Measurements from ENCODE around the gene SLC1A4.
A peak's percentile ranks its signal among the peaks of the same experiment; 100 is the strongest.
"Not testable (repeated sequence)": the region's sequence is repeated elsewhere in the genome, so short reads cannot be mapped to it uniquely, and the experiment has no call there.

The SLC1A4 gene

GRCh38 chr2:64989126-64989981, at the start of gene SLC1A4:
SLC1A4 (plus strand) TSS chr2:64989399; CDS start chr2:64989644, 245 bp downstream.
- peak; percentile 84 for DNase-seq

- no peak for DNase-seq
These were observed 48.1 kb upstream of the SLC1A4 start for GRCh38 chr2:64941143-64941542.

- no peak for DNase-seq
These were observed 47.4 kb upstream of the SLC1A4 start for GRCh38 chr2:64941801-64942200.

GRCh38 chr2:64942693-64943092, 46.5 kb upstream of the SLC1A4 start:
- no peak for DNase-seq

GRCh38 chr2:64943387-64944150, 45.6 kb upstream of the SLC1A4 start:
- no peak for DNase-seq

GRCh38 chr2:64944484-64944883, 44.7 kb upstream of the SLC1A4 start:
- no peak for DNase-seq

- no peak for DNase-seq
These were observed 43.0 kb upstream of the SLC1A4 start for GRCh38 chr2:64945973-64946768.

GRCh38 chr2:64946769-64947247, 42.4 kb upstream of the SLC1A4 start:
- no peak for DNase-seq

GRCh38 chr2:64947885-64948284, 41.3 kb upstream of the SLC1A4 start:
- DNase-seq: no peak

GRCh38 chr2:64950226-64951160, 38.7 kb upstream of the SLC1A4 start:
- DNase-seq: no peak

GRCh38 chr2:64951306-64951953, 37.8 kb upstream of the SLC1A4 start:
- DNase-seq: no peak

- DNase-seq: no peak
These were observed 37.1 kb upstream of the SLC1A4 start for GRCh38 chr2:64952096-64952495.

GRCh38 chr2:64952511-64953482, 36.4 kb upstream of the SLC1A4 start:
- DNase-seq: no peak

GRCh38 chr2:64955467-64955866, 33.7 kb upstream of the SLC1A4 start:
- no peak for DNase-seq

- DNase-seq: no peak
These were observed 31.9 kb upstream of the SLC1A4 start for GRCh38 chr2:64957109-64957903.

- DNase-seq: no peak
These were observed 30.6 kb upstream of the SLC1A4 start for GRCh38 chr2:64958556-64958955.

- no peak for DNase-seq
These were observed 28.4 kb upstream of the SLC1A4 start for GRCh38 chr2:64960819-64961218.

GRCh38 chr2:64963138-64963537, 26.1 kb upstream of the SLC1A4 start:
- DNase-seq: not testable (repeated sequence)

- no peak for DNase-seq
These were observed 25.5 kb upstream of the SLC1A4 start for GRCh38 chr2:64963719-64964118.
